Body of pancreas (tissue), 4 donors: ENCODE measurements around the gene TOMM22.

Experiments used
- POLR2A ChIP-seq, 3 donors: fragments of 450-650 bp; IDR thresholded peaks; one replicate each; pipeline ENCODE4 v1.6.1; 2016; ENCODE audit warnings: antibody characterized with exemption in 3 of 3, mild to moderate bottlenecking in 2 of 3
- TF ChIP-seq, protein P1 (sequence below), 7 experiments: fragments of 450-650 bp in 4 of 7; fragments of 200-600 bp in 3 of 7; sonication (generic) in 3 of 7; IDR thresholded peaks; one replicate each; pipeline ENCODE4 v1.5.1; 2016 to 2019; ENCODE audit warnings: antibody characterized with exemption in 7 of 7

DNA sequence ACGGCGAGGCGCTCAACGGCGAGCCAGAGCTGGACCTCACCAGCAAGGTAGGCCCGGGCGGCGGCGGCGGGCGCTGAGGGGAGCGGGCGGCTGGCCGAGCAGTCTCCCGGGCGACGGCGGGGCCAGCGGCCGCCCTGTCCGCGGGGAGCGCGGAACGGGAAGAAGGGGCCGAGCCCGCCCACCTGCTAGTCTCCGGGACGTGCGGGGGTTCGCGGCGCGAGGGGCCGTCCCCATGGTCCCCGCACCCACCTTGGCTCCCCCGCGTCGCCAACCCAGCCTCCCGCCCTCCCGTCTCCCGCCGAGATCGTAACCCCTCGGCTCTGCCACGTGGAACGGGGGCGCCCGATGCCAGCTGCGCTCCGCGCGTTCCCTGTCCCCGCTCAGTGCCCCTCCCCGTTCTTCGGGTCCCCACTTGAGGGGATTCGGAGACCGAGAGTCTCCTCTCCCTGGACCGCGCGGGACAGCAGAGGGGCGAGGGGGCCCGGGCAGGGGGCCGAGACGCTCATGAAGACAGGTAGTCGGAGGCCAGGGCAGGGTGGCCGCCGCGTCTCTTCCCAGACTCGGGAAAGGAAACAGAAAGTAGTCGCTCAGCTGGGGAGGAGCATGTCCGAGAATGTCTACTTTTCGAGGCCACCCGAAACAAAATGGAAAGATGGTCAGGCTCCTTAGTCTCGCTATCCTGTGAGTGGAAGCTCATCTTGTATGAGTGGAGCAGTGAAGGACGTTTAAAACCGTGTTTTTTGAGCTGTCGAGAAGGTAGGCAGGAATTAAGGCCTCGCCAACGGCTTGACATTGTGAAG, 24.5 kb downstream of the TOMM22 start:
- TF ChIP-seq, protein P1, sequence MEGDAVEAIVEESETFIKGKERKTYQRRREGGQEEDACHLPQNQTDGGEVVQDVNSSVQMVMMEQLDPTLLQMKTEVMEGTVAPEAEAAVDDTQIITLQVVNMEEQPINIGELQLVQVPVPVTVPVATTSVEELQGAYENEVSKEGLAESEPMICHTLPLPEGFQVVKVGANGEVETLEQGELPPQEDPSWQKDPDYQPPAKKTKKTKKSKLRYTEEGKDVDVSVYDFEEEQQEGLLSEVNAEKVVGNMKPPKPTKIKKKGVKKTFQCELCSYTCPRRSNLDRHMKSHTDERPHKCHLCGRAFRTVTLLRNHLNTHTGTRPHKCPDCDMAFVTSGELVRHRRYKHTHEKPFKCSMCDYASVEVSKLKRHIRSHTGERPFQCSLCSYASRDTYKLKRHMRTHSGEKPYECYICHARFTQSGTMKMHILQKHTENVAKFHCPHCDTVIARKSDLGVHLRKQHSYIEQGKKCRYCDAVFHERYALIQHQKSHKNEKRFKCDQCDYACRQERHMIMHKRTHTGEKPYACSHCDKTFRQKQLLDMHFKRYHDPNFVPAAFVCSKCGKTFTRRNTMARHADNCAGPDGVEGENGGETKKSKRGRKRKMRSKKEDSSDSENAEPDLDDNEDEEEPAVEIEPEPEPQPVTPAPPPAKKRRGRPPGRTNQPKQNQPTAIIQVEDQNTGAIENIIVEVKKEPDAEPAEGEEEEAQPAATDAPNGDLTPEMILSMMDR (IDR thresholded peaks at IDR 0.05): peak in 1 of 7 experiments; percentile 1
- no peak for TF ChIP-seq POLR2A (IDR thresholded peaks at IDR 0.05)
